NCI-H524 treated with DMSO at 0.1 percent for 48 hours (cell line): ENCODE measurements around the gene RAPGEF1.

ENCODE experiments used
- DNase-seq: peaks from one replicate; lab custom pipeline; 2025; lab: John Stamatoyannopoulos, UW

Gene RAPGEF1

GRCh38 chr9:131707733-131708157 is 32.1 kb downstream of the RAPGEF1 start:
- DNase-seq: no peak

- DNase-seq: no peak
These were observed 32.8 kb downstream of the RAPGEF1 start for GRCh38 chr9:131707050-131707449.

- no peak for DNase-seq
These were observed 33.3 kb downstream of the RAPGEF1 start for GRCh38 chr9:131706608-131706970.

GRCh38 chr9:131704988-131705387 is 34.9 kb downstream of the RAPGEF1 start:
- no peak for DNase-seq

GRCh38 chr9:131704141-131704983 is 35.5 kb downstream of the RAPGEF1 start:
- DNase-seq: peak; percentile 90

- no peak for DNase-seq
These were observed 36.2 kb downstream of the RAPGEF1 start for GRCh38 chr9:131703697-131704096.

- DNase-seq: no peak
These were observed 37.0 kb downstream of the RAPGEF1 start for GRCh38 chr9:131702911-131703310.

- DNase-seq: no peak
These were observed 38.0 kb downstream of the RAPGEF1 start for GRCh38 chr9:131701789-131702337.

GRCh38 chr9:131701436-131701781 is 38.5 kb downstream of the RAPGEF1 start:
- DNase-seq: no peak

GRCh38 chr9:131700765-131701435 is 39.0 kb downstream of the RAPGEF1 start:
- DNase-seq: no peak

GRCh38 chr9:131700076-131700475 is 39.8 kb downstream of the RAPGEF1 start:
- DNase-seq: no peak

GRCh38 chr9:131698618-131698985 is 41.3 kb downstream of the RAPGEF1 start:
- no peak for DNase-seq

GRCh38 chr9:131697908-131698617 is 41.8 kb downstream of the RAPGEF1 start:
- no peak for DNase-seq

- no peak for DNase-seq
These were observed 42.8 kb downstream of the RAPGEF1 start for GRCh38 chr9:131697097-131697496.

- no peak for DNase-seq
These were observed 43.9 kb downstream of the RAPGEF1 start for GRCh38 chr9:131695836-131696460.

GRCh38 chr9:131695366-131695765 is 44.5 kb downstream of the RAPGEF1 start:
- DNase-seq: no peak

GRCh38 chr9:131693651-131694597 is 46.0 kb downstream of the RAPGEF1 start:
- DNase-seq: no peak

- DNase-seq: no peak
These were observed 47.0 kb downstream of the RAPGEF1 start for GRCh38 chr9:131692612-131693562.

GRCh38 chr9:131691969-131692611 is 47.8 kb downstream of the RAPGEF1 start:
- no peak for DNase-seq
